AG09319 (cell line): ENCODE data around the gene C15orf40.

Experiments used
- DNase-seq: peaks from one replicate; pipeline ENCODE4 v3.0.0-alpha.2; 2010; ENCODE audit warnings: low read depth; ENCODE audit errors: extremely low read depth
- CTCF ChIP-seq: IDR thresholded peaks from 2 replicates; pipeline ENCODE4 v1.5.1; 2011; ENCODE audit warnings: low read depth, mild to moderate bottlenecking, inconsistent platforms, low read length, moderate library complexity

C15orf40 gene

GRCh38 chr15:83011271-83012075 is at the start of gene C15orf40:
TSS of gene C15orf40 (minus strand) at chr15:83011639. CDS start at chr15:83011607, 32 bp downstream.
- peak; percentile 73 for TF ChIP-seq CTCF
- DNase-seq, result peak; percentile 77

GRCh38 chr15:83057696-83058376 is 46.4 kb upstream of the C15orf40 start:
- DNase-seq, result no peak
- no peak for TF ChIP-seq CTCF

GRCh38 chr15:83057002-83057401 is 45.6 kb upstream of the C15orf40 start:
- TF ChIP-seq CTCF, result no peak
- DNase-seq, result no peak

- no peak for TF ChIP-seq CTCF
- no peak for DNase-seq
These were observed 41.7 kb upstream of the C15orf40 start for GRCh38 chr15:83053151-83053550.

GRCh38 chr15:83046558-83047127 is 35.2 kb upstream of the C15orf40 start:
- TF ChIP-seq CTCF, result no peak
- peak; percentile 28 for DNase-seq

GRCh38 chr15:83044156-83044555 is 32.7 kb upstream of the C15orf40 start:
- TF ChIP-seq CTCF, result no peak
- no peak for DNase-seq

GRCh38 chr15:83039206-83039605 is 27.8 kb upstream of the C15orf40 start:
- no peak for DNase-seq
- no peak for TF ChIP-seq CTCF
